Subcutaneous adipose tissue (tissue), 4 donors: ENCODE data around the gene DGUOK. TPM values are rescaled to one million over a fixed set of nuclear protein-coding genes. Genes with fewer than 3 reads are reported as not detected.

Source experiments
- total RNA-seq, 4 donors: library from RNA; depleted of rRNA; stranded (reverse); fragments of >200 nt; gene quantifications; one replicate each; pipeline ENCODE4 v1.1.0, GENCODE V29; 2016
- TF ChIP-seq, protein P1 (sequence below): fragments of 450-650 bp; IDR thresholded peaks from one replicate; pipeline ENCODE4 v1.5.1; 2016; ENCODE audit warnings: low read depth, mild to moderate bottlenecking, control low read depth, antibody characterized with exemption, moderate library complexity

DGUOK gene
- total RNA-seq, 4 donors from 2014 or later: 34.8 to 54.0 (median 45.8) TPM

DNA sequence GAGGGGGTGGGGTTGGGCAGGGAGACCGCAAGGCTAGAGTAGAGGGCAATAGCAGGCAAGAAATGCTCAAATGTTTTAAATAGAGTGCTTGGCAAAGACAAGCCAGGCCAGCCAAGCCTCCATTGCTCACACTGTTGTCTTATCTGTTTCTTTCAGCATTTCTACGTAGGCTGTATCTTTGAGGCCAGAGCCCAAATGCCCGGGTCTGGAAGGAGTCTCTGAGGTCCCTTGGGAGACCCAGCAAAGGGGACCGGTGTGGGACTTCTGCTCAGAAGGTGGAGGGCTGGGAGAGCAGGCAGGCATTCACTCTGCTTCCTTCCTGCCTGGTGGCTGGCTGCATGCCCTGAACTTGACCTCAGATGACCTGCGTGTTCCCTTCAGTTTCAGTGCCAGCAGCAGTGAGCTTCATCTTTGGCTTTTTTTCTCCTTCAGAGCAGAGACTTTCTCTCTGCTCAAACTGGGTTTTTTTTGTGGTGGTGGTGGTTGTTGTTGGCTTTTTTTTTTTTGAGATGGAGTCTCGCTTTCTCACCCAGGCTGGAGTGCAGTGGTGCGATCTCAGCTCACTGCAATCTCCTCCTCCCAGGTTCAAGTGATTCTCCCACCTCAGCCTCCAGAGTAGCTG is 44.3 kb downstream of the DGUOK start:
- TF ChIP-seq, protein P1, sequence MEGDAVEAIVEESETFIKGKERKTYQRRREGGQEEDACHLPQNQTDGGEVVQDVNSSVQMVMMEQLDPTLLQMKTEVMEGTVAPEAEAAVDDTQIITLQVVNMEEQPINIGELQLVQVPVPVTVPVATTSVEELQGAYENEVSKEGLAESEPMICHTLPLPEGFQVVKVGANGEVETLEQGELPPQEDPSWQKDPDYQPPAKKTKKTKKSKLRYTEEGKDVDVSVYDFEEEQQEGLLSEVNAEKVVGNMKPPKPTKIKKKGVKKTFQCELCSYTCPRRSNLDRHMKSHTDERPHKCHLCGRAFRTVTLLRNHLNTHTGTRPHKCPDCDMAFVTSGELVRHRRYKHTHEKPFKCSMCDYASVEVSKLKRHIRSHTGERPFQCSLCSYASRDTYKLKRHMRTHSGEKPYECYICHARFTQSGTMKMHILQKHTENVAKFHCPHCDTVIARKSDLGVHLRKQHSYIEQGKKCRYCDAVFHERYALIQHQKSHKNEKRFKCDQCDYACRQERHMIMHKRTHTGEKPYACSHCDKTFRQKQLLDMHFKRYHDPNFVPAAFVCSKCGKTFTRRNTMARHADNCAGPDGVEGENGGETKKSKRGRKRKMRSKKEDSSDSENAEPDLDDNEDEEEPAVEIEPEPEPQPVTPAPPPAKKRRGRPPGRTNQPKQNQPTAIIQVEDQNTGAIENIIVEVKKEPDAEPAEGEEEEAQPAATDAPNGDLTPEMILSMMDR: no peak

DNA sequence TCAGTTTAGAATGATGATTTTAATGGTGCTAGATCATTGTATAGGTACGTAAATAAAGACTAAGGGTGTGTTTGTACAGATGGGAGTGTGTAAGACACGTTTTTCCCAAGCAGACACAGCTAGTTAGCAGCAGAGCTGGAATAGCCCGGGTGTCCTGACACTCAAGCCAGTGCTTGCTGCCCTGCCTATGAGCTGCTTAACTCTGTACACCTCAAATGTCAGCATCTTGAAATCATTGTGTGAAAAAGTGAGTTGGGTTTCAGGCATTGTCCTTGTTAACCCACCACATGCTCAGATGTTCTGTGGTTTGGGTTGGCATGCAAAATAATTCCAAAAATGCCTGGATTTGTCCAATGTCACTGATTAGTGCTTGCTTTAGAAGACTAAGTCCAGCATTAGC is 45.0 kb downstream of the DGUOK start:
- TF ChIP-seq, protein P1: no peak

DNA sequence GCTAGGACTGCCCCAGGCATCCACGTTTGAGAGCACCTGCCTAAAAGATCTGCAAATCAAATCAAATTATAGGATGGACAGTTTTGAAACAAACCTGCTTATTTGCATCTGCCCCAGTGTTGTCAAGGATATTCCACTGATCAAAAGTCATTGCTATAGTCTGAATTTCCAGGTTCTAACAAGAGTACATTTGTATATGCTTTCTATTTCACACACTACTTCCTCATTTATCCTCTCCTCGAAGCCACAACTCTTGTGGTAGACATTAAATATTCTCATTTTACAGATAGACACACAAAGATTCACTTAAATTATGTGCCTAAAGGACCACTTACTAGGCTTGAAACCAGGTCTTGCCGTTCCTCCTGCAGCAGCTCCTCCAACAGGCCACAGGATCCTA is 46.2 kb downstream of the DGUOK start:
- TF ChIP-seq, protein P1: no peak

DNA sequence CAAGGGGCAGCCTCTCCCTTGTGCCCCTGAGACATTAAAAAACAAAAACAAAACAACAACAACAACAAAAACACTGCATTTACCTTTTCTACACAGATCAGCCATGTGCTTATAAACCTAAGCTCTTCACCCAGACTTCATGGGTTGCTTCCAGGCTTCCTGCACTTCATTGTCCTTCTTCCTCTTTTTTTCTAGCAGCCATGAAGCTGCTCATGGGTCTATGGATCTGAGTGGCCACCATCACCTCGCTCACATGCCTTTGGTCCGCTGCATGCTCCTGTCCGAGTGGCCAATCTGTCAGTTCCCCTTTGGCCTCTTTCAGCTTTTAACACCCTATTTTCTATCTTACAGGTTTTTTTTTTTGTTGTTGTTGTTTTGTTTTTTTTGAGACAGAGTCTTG is 49.1 kb downstream of the DGUOK start:
- TF ChIP-seq, protein P1: no peak

DNA sequence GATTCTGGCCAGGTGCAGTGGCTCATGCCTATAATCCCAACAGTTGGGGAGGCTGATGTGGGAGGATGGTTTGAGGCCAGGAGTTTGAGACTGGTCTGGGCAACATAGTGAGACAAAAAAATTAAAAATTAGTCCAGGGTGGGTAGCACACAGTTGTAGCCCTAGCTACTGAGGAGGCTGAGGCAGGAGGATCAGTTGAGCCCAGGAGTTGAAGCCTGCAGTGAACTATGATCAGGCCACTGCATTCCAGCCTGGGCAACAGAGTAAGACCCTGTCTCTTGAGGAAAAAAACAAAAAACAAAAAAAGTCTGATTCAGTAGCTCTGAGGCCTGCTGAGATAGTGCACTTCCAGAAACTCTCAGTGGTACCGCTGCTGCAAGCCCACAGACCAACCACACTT is 50.1 kb downstream of the DGUOK start:
- TF ChIP-seq, protein P1: no peak

DNA sequence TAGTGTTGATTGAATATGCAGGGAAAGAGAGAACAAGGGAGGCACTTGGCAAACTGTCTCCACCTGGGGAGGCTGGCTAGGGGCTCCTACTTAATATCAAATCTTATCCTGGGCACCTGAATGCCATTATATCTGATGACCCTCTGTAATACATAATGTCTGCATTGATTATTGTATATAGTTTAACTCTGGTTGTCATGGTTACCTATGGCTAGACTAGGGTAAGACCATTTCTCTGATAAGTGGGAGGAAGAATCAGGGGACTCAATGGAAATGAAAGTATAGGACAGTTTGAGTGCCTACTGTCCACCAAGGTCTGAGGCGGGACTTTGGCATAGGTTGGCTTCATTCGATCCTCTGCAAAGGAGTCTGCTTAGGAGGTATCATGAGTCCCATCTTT is 50.8 kb downstream of the DGUOK start:
- TF ChIP-seq, protein P1: no peak

DNA sequence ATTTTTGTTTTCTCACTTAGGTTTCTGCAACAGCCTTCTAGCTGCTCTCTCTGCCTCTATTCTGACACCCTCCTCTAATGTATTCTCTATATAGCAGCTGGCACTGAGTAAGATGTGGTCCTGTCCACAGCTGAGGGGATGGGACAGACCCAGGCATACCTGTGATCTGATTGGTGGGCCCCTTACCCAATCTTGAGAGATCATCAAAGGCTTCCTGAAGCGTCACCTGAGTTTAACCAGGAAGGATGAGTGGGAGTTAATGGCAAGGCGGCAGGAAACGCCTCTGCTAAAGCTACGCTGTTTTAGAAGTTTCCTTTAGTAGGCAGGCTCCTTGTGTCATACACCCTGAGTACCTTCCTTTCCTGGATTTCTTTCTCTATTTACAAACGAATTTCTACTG is 52.3 kb downstream of the DGUOK start:
- TF ChIP-seq, protein P1: no peak
